SK-N-MC (cell line): Measurements from ENCODE around the gene SLC26A1.

ENCODE experiments used
- DNase-seq: peaks from one replicate; pipeline ENCODE4 v3.0.0-alpha.2; 2011; ENCODE audit warnings: low read depth, low spot score
- H3K27ac ChIP-seq: fragments of 200-600 bp; sonication (generic); 2 replicates; pipeline ENCODE4 v1.5.1; 2016; ENCODE audit warnings: mixed run types
- H3K36me3 ChIP-seq: fragments of 200-600 bp; sonication (generic); 2 replicates; pipeline ENCODE4 v1.6.1; 2017; ENCODE audit warnings: antibody characterized with exemption, low read length, mixed read lengths; ENCODE audit not compliant: insufficient read depth
- H3K4me3 ChIP-seq: fragments of 200-600 bp; sonication (generic); 2 replicates; pipeline ENCODE4 v1.5.1; 2016
- H3K9ac ChIP-seq: fragments of 200-600 bp; sonication (generic); 2 replicates; pipeline ENCODE4 v1.8.0; 2017; ENCODE audit warnings: mixed run types, mixed read lengths; ENCODE audit not compliant: insufficient read length
- H3K9me3 ChIP-seq: fragments of 200-600 bp; sonication (generic); 2 replicates; pipeline ENCODE4 v1.6.1; 2017; ENCODE audit warnings: low read depth, mild to moderate bottlenecking, antibody characterized with exemption, low read length, moderate library complexity, mixed read lengths
- EZH2 ChIP-seq: fragments of 200-600 bp; sonication (generic); IDR thresholded peaks from one replicate; pipeline ENCODE4 v1.6.1; 2017; ENCODE audit warnings: antibody characterized with exemption
- FOXP2 ChIP-seq: optimal IDR thresholded peaks from 2 replicates; pipeline ENCODE3; 2011; ENCODE audit warnings: mild to moderate bottlenecking, moderate library complexity; ENCODE audit not compliant: insufficient read depth; ENCODE audit errors: extremely low read length, control extremely low read depth
- POLR2AphosphoS5 ChIP-seq: IDR thresholded peaks from 2 replicates; pipeline ENCODE4 v1.6.1; 2012; ENCODE audit warnings: mild to moderate bottlenecking, low read depth, low read length, borderline replicate concordance

Gene SLC26A1

DNA sequence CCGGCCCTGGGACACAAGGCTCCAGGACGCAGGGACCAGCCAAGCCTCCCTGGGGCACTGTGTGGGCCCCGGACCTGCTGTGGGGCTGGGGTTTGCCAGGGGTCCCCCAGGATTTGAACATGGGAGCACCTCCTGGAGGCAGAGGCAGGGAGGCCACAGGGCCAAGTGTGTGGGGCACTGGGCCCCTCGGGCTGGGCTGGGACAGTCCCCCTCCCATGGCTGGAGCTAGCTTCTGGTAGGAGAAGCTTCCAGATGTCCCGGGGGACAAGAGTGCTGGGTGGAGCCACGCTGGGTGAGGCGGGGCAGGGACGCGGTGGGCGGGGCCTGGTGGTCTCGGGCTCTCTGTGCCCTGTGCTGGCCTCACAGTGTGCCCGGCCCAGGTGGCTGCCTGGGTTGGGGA is 36.8 kb upstream of the SLC26A1 start:
- H3K9ac ChIP-seq, result peak overlapping the region; percentile 41
- DNase-seq, result no peak
- H3K4me3 ChIP-seq, result peak overlapping the region; percentile 73
- peaks cover 5% of the 10 kb centered on the region; the same call in 1 of the 2 replicates for H3K36me3 ChIP-seq
- no peak for TF ChIP-seq EZH2
- TF ChIP-seq FOXP2, result no peak
- TF ChIP-seq POLR2AphosphoS5, result no peak
- H3K27ac ChIP-seq, result no peak overlapping the region
- H3K9me3 ChIP-seq, result no peaks in the 10 kb centered on the region

- Histone ChIP-seq H3K4me3 (no peak overlapping the region; the same call in 1 of the 2 replicates), H3K27ac (no peak overlapping the region), H3K36me3 (peaks cover 5% of the 10 kb centered on the region; the same call in 1 of the 2 replicates), H3K9ac (no peak overlapping the region), H3K9me3 (no peaks in the 10 kb centered on the region)
- no peak for TF ChIP-seq POLR2AphosphoS5
- TF ChIP-seq FOXP2, result no peak
- no peak for TF ChIP-seq EZH2
- DNase-seq, result no peak
These were observed 36.3 kb upstream of the SLC26A1 start for GRCh38 chr4:1029529-1029928.

DNA sequence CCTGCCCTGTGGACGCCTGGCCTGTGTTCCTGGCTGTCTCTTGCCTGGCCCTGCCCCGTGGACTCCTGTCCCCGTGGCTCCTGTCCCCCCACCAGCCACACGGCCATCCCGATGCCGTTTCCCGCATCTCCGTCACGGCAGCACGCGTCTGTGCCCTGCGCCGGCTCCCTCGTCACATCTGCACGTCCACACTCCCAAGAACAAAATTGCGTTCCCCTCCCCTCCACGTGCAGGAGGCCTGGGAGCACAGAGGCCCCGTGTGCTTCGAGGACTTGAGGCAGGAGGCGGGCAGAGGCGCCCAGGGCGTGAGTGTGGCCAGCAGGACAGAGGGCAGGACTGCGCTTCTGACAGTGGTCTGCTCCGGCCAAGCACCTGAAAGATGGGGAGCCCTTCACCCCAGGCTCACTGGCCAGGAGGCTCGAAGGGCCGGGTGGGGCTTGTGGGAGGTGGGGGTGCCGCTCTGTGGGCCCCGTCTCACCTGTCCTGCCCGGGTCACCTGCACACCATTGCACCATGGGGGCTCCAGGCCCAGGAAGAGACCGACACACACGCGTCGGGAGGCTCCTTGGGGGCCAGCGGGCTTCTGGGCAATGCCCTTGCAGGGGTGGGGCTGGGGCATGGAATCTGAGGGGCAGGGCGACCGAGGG is 35.5 kb upstream of the SLC26A1 start:
- Histone ChIP-seq H3K9ac (no peak overlapping the region), H3K4me3 (no peak overlapping the region), H3K9me3 (no peaks in the 10 kb centered on the region), H3K36me3 (peaks cover 5% of the 10 kb centered on the region; the same call in 1 of the 2 replicates), H3K27ac (no peak overlapping the region)
- TF ChIP-seq POLR2AphosphoS5 (no peak), FOXP2 (no peak), EZH2 (no peak)
- no peak for DNase-seq

DNA sequence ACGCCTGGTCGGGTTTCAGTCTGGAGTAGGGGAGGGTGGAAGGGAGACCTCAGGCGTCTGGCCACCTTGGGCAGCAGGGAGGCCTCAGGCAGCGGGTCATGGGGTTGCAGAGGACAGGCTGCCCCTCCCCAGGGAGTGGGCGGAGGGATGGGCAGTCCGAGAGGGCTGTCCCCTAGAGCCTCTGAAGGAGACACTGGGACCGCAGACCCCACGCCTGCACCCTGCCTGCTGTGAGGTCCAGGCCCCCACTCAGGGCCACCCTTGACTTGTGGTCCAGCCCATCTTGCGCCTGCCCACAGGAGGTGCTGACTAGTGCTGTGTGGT is 34.7 kb upstream of the SLC26A1 start:
- no peak overlapping the region for H3K27ac ChIP-seq
- no peak overlapping the region for H3K9ac ChIP-seq
- no peak for DNase-seq
- no peaks in the 10 kb centered on the region for H3K9me3 ChIP-seq
- H3K36me3 ChIP-seq, result peaks cover 5% of the 10 kb centered on the region; the same call in 1 of the 2 replicates
- no peak overlapping the region for H3K4me3 ChIP-seq
- TF ChIP-seq EZH2 (no peak), POLR2AphosphoS5 (no peak), FOXP2 (no peak)

DNA sequence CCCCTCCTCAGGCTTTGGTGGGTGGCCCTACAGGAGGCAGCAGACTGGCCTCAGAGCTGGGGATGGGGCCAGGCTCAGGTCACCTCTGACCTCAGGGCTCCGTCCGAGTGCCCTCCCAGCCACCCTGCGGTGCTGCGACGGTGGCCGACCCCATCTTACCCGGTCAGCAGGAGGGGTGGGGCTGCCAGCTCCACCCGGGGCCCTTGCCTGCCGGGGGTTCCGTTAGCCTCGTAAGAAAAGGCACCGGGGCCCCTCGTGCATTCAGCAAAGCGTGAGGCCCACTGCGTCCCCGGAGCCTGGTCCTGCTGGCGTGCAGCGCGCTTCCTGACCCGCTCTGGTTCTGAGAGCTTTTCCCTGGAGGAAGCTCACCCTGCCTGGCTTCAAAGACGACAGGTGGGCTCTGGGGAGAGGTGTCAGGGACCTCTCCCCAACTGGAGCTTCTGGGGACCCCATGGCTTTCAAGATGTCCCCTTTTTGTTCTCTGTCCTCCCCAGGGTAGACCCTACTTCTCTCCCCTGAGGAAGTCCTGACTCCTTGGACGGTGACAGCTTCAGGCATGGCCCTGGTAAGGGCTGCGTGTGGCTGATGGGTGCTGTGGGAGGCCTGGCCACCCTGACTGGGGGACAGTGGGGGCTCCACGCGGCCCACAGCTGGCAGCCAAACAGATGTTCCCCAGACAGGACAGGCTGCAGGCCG is 34.2 kb upstream of the SLC26A1 start:
- no peak for TF ChIP-seq POLR2AphosphoS5
- TF ChIP-seq FOXP2, result no peak
- no peak for TF ChIP-seq EZH2
- peaks cover 5% of the 10 kb centered on the region; the same call in 1 of the 2 replicates for H3K36me3 ChIP-seq
- no peak for DNase-seq
- H3K9ac ChIP-seq, result no peak overlapping the region
- no peaks in the 10 kb centered on the region for H3K9me3 ChIP-seq
- H3K4me3 ChIP-seq, result no peak overlapping the region
- H3K27ac ChIP-seq, result no peak overlapping the region

GRCh38 chr4:1026115-1026514 is 32.9 kb upstream of the SLC26A1 start:
- TF ChIP-seq FOXP2 (no peak), EZH2 (no peak), POLR2AphosphoS5 (0 out of 2 replicates have a peak, but pooled peaks have one; percentile 12)

GRCh38 chr4:1024882-1025545 is 31.8 kb upstream of the SLC26A1 start:
- DNase-seq, result no peak
- Histone ChIP-seq H3K9ac (no peak overlapping the region), H3K36me3 (peaks cover 5% of the 10 kb centered on the region; the same call in 1 of the 2 replicates), H3K4me3 (no peak overlapping the region), H3K9me3 (no peaks in the 10 kb centered on the region), H3K27ac (no peak overlapping the region)
- TF ChIP-seq POLR2AphosphoS5 (no peak), EZH2 (no peak), FOXP2 (no peak)

More at GRCh38 chr4:1026115-1026514, 32.9 kb upstream of the SLC26A1 start:
- Histone ChIP-seq H3K27ac (no peak overlapping the region), H3K9ac (no peak overlapping the region), H3K9me3 (no peaks in the 10 kb centered on the region), H3K36me3 (peaks cover 5% of the 10 kb centered on the region; the same call in 1 of the 2 replicates), H3K4me3 (no peak overlapping the region)
- no peak for DNase-seq

DNA sequence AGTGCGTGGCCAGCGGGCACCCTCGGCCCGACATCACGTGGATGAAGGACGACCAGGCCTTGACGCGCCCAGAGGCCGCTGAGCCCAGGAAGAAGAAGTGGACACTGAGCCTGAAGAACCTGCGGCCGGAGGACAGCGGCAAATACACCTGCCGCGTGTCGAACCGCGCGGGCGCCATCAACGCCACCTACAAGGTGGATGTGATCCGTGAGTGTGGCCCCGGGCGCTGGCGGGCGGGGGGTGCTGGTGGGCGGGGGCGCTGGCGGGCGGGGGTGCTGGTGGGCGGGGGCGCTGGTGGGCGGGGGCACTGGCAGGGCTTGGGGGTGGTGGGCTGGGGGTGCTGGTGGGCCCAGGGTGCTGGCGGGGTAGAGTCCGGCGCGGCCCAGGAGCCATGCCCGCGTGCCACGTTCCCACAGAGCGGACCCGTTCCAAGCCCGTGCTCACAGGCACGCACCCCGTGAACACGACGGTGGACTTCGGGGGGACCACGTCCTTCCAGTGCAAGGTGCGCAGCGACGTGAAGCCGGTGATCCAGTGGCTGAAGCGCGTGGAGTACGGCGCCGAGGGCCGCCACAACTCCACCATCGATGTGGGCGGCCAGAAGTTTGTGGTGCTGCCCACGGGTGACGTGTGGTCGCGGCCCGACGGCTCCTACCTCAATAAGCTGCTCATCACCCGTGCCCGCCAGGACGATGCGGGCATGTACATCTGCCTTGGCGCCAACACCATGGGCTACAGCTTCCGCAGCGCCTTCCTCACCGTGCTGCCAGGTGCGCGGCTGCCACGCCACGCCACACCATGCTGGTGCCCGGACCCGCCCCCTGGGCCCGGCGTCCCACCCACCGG is 30.9 kb upstream of the SLC26A1 start:
- DNase-seq, result no peak
- TF ChIP-seq FOXP2, result no peak
- H3K36me3 ChIP-seq, result peaks cover 5% of the 10 kb centered on the region; the same call in 1 of the 2 replicates
- no peak overlapping the region for H3K4me3 ChIP-seq
- no peak overlapping the region for H3K27ac ChIP-seq
- no peak overlapping the region for H3K9ac ChIP-seq
- no peaks in the 10 kb centered on the region for H3K9me3 ChIP-seq
